ENCODE results near the gene GARIN5A. TPM values are rescaled to one million over a fixed set of nuclear protein-coding genes. Genes with fewer than 3 reads are reported as not detected.

Gene GARIN5A
- total and polyA plus RNA-seq, 9 of the 15 experiments (the other 6 are each of a cell fraction or from before 2014, with no cell fraction given) = 0.10 to 0.82 (median 0.23) TPM; not detected in 2

DNA sequence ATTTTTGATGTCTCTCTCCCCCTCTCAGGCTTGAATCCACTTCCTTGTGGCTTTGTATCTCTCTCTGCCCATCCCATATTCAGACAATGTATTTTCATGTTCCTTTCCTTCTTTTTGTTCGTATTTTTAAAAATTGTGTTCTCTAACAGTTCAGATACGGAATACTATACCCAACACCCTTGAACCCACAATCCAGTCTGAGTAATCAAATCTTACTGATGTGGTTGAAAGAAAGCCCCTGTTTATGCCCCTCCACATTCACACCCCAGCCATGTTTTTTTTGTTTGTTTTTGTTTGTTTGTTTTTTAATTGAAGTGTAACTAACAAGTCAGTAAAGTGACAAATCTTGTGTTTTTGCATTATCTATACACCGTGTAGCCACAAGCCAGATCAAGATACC, 56.5 kb downstream of the GARIN5A start (continued):
- no peak for TF ChIP-seq BMI1 (IDR thresholded peaks at IDR 0.05; ENCODE audit: low read length)
- TF ChIP-seq SP2 (IDR thresholded peaks at IDR 0.05; ENCODE audit: extremely low read depth, low read depth, low read length, poor library complexity, severe bottlenecking) = no peak
- no peak for TF ChIP-seq MTF1 (CRISPR knock-in tag; IDR thresholded peaks at IDR 0.05; ENCODE audit: borderline replicate concordance)
- TF ChIP-seq YY1 (IDR thresholded peaks at IDR 0.05; ENCODE audit: borderline replicate concordance in 1 of 3, control insufficient read depth in 1 of 3, extremely low read depth in 1 of 3, insufficient read depth in 3 of 3, insufficient read length in 1 of 3, insufficient replicate concordance in 2 of 3, low read depth in 1 of 3, low read length in 2 of 3) = no peak
- TF ChIP-seq E2F8 (IDR thresholded peaks at IDR 0.05; ENCODE audit: low read depth, partially characterized antibody) = no peak
- TF ChIP-seq ZNF318 (IDR thresholded peaks at IDR 0.05; ENCODE audit: borderline replicate concordance in 1 of 2, low read depth in 1 of 2) = no peak
- TF ChIP-seq RBBP5 (IDR thresholded peaks at IDR 0.05; ENCODE audit: borderline replicate concordance, insufficient read depth, low read length, poor library complexity, severe bottlenecking) = no peak
